Lung microvascular endothelial cell (primary cell): ENCODE data around the gene PGAP6. TPM values are rescaled to one million over a fixed set of nuclear protein-coding genes. Genes with fewer than 3 reads are reported as not detected.
A peak's percentile ranks its signal among the peaks of the same experiment; 100 is the strongest.
"Not testable (repeated sequence)": the region's sequence is repeated elsewhere in the genome, so short reads cannot be mapped to it uniquely, and the experiment has no call there.

Source experiments
- DNase-seq, 2 donors: peaks; one replicate each; pipeline versions ENCODE4 v3.0.0 to v3.0.0-alpha.2; 2010; ENCODE audit warnings: low read depth in 2 of 2
- total RNA-seq: library from RNA; depleted of rRNA; stranded (reverse); fragments of >200 nt; gene quantifications from 2 replicates; pipeline ENCODE4 v1.2.1, GENCODE V29; 2014

Gene PGAP6
- total RNA-seq, 1 donor from 2014 or later, result 110 TPM

- DNase-seq, result no peak
Observed at GRCh38 chr16:379183-379960, 2.4 kb downstream of the PGAP6 start.

GRCh38 chr16:378821-379182 lies 3.0 kb downstream of the PGAP6 start:
- no peak for DNase-seq

- DNase-seq, result not testable (repeated sequence)
Observed at GRCh38 chr16:378113-378820, 3.5 kb downstream of the PGAP6 start.

DNA sequence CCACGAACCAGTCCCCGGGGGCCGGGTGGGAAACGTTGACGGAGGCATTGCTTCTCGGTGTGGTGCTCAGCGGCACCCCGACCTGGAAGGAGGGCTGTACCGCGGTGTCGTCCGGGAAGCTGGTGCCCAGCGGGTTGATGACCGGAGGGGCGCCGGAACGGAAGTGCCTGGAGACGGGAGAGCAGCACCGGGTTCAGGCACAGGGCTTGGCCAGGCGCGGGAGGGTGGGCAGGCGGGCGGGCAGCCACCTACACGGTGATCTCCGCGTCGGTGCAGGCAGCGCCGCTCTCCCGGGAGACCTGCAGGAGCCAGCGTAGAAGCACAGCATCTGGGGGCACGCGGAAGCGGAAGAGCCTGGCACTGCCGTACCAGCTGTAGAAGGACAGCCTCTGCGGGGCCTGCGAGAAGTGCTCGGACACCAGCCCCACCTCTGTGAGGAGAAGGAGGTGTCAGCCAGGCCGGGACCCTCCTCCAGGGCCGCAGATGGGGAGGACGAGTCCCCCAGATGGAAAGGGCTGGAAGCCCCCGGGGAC lies 4.3 kb downstream of the PGAP6 start:
- DNase-seq, result no peak

- no peak for DNase-seq
Observed at GRCh38 chr16:376817-377418, 4.9 kb downstream of the PGAP6 start.

GRCh38 chr16:375927-376816 lies 5.6 kb downstream of the PGAP6 start:
- no peak for DNase-seq

DNA sequence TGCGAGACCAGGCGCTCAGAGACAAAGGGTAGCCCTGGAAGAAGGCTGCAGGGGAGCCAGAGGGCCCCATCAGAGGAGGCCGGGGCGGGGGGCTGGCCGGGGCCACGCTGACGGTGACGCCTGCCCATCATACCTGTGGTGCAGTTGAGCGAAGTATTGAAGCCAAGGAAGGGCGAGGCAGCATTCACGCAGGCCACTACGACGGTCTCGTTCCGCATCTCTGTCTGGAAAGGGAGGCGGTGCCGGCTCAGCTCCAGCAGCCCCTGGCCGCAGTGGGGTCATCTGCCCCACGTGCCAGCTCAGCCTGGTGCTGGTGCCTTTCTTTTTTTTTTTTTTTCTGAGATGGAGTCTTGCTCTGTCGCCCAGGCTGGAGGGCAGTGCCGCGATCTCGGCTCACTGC lies 6.6 kb downstream of the PGAP6 start:
- no peak for DNase-seq

DNA sequence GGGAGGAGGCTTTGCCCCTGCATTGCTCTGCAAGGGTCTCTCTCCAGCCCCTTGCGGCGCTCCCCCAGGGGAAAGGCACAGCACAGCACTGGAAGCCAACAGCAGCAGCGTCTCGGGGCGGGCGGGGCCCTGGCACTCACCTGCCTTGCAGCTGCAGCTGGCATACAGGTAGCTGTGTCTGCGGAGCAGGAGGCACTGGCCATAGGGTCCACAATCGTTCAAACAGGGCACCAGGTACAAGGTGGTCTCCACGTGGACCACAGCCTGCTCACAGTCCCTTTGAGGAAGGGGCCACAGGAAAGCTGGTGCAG lies 7.2 kb downstream of the PGAP6 start:
- no peak for DNase-seq

DNA sequence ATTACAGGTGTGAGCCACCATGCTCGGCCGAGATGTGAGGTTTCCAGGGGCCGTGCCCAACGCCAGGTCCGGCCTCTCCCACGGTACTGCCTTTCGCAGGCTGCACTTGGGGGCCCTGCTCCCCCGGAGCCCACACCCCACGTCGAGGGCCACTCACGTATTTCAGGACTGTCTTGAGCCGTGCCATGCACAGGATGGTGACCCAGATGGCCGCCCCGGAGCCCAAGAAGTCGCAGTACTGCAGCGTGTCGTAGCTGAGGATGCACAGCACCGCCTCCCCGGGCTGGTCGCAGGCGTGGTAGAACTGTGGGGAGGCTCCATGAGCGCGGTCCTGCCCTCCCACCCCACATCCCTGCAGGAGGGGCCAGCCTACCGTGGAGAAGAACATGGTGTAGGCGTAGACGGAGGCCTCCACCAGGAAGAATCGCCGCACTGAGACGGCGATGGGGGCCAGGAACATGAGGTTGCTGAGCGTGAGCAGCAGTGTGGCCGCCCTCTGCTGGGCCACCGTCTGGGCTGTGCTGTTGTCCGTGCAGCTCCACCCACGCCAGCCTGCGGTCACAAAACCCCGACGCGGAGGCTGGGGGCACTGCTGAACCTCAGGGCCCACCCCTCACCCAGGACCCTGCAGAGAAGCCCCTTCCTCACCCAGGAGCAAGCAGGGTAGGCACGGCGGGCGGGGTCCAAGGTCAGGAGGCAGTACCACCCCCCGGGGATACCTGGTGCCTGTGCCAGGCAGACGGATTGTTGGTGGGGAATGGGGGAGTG lies 7.7 kb downstream of the PGAP6 start:
- DNase-seq, result no peak

DNA sequence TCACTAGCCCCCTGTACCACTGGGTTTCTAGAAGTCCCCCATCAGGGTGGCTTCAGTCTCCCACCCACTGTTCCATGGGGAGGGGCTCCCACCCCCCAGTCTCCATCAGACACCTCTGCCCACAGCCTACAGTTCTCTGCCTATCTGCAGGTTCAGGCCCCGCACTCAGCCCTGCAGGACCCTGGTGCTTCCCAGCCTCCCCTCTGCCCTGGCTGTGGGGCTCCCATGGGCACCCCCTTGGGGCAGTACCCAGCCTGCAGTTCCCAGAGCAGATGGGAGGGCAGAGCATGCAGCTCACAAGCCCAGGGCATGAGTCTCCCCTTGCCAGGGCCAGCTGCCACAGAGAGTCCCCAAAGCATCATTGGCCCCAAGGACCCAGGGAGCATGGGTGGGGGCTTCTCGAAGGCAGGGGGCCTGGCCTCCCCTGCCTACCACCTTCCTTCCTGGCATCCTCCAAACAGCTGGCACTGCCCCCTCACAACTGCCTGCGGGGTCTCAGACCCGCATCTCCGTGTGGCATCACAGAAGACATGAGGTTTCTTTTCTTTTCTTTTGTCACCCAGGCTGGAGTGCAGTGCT lies 8.7 kb downstream of the PGAP6 start:
- DNase-seq, result no peak

- DNase-seq, result no peak
Observed at GRCh38 chr16:372302-372983, 9.3 kb downstream of the PGAP6 start.

- DNase-seq, result no peak
Observed at GRCh38 chr16:371515-372301, 10.1 kb downstream of the PGAP6 start.

- DNase-seq, result no peak
Observed at GRCh38 chr16:370979-371514, 10.7 kb downstream of the PGAP6 start.

- peak; percentile 95 to 97 for DNase-seq
Observed at GRCh38 chr16:370443-370842, 11.3 kb downstream of the PGAP6 start, which contains the start of gene MRPL28. Gene MRPL28, minus strand, starts transcription at chr16:370538. Its CDS starts 320 bp downstream, at chr16:370218.

GRCh38 chr16:369866-370436 lies 11.8 kb downstream of the PGAP6 start:
- peak in 1 of 2 donors; percentile 53 for DNase-seq

- DNase-seq, result no peak
Observed at GRCh38 chr16:369275-369865, 12.4 kb downstream of the PGAP6 start.

DNA sequence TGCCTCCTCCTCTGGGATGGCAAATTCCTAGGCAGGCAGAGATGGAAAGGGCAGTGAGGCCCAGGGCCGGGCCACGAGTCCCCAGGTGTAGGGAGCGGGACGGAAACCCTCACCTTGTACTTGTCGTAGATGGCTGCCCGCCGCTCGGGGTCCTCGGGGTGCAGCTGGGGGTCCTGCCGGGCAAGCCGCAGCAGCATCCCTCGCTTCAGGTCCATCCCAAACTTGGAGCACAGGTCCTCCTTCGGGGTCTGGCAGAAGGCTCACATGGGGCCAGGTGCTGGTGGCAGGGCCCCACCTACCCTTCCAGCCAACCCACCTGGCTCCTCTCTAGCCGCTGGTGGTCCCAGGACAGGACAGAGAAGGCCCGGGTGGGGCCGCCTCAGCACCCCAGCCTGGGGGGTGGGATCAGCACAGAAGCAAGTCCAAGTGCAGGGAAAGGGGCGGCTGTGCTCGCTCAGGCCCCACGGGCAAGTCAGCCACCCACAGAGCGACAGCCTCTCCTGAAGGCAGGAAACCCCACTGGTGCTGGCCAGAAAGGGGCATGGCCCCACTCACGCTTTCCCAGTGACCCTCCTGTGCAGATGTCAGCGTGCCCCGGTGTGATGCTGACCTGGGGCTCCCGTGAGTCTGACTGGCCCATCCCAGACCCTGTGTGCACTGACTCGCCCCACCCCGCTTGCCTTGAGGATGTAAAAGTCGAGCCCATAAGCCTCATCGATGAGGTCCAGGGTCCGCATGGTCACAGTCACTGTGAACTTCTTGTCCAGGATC lies 13.2 kb downstream of the PGAP6 start:
- DNase-seq, result no peak
